GM12872 (cell line): ENCODE data around the gene PLEKHA5.

ENCODE experiments used
- CTCF ChIP-seq: IDR thresholded peaks from 3 replicates; pipeline ENCODE4 v1.5.1; 2011; ENCODE audit warnings: low read depth, mild to moderate bottlenecking, low read length, moderate library complexity; ENCODE audit not compliant: insufficient read depth

The PLEKHA5 gene

GRCh38 chr12:19185262-19185929 lies 55.9 kb downstream of the PLEKHA5 start:
- TF ChIP-seq CTCF: no peak

GRCh38 chr12:19186722-19187661 lies 57.5 kb downstream of the PLEKHA5 start:
- TF ChIP-seq CTCF: peak; percentile 32; the same call in 1 of the 3 replicates

- TF ChIP-seq CTCF: no peak
Measured at GRCh38 chr12:19189522-19189921, 60.0 kb downstream of the PLEKHA5 start.

GRCh38 chr12:19190292-19191031 lies 60.9 kb downstream of the PLEKHA5 start:
- no peak for TF ChIP-seq CTCF

GRCh38 chr12:19191089-19191488 lies 61.6 kb downstream of the PLEKHA5 start:
- no peak for TF ChIP-seq CTCF

- TF ChIP-seq CTCF: no peak
Measured at GRCh38 chr12:19191563-19191962, 62.0 kb downstream of the PLEKHA5 start.

GRCh38 chr12:19192710-19193109 lies 63.2 kb downstream of the PLEKHA5 start:
- TF ChIP-seq CTCF: no peak
